GM23338 (cell line): ENCODE data around the gene CCDC3. TPM values are rescaled to one million over a fixed set of nuclear protein-coding genes. Genes with fewer than 3 reads are reported as not detected.

Source experiments
- ATAC-seq: fragments of 200-7000 bp; cut with Tn5 transposase; 3 replicates; pipeline ENCODE4 v1.9.1; 2020
- DNase-seq: peaks from one replicate; pipeline ENCODE4 v3.0.0-alpha.2; 2015; ENCODE audit warnings: low spot score
- H2AFZ ChIP-seq: fragments of 200-600 bp; sonication (generic); 2 replicates; pipeline ENCODE4 v1.8.0; 2016; ENCODE audit warnings: antibody characterized with exemption, mild to moderate bottlenecking, moderate library complexity
- H3F3A ChIP-seq: fragments of 200-600 bp; sonication (generic); replicated peaks from 2 replicates; pipeline ENCODE4 v1.8.0; 2017; ENCODE audit warnings: antibody characterized with exemption, mixed run types, low read depth
- H3K27ac ChIP-seq: fragments of 200-600 bp; sonication (generic); 2 replicates; pipeline ENCODE4 v1.6.1; 2016; ENCODE audit warnings: low read depth
- H3K27me3 ChIP-seq: fragments of 200-600 bp; sonication (generic); 2 replicates; pipeline ENCODE4 v1.8.0; 2016; ENCODE audit warnings: mild to moderate bottlenecking, mixed run types, moderate library complexity; ENCODE audit not compliant: insufficient read depth
- H3K36me3 ChIP-seq: fragments of 200-600 bp; sonication (generic); 2 replicates; pipeline ENCODE4 v1.8.0; 2016; ENCODE audit warnings: mild to moderate bottlenecking; ENCODE audit not compliant: insufficient read depth
- H3K4me1 ChIP-seq: fragments of 200-600 bp; sonication (generic); 2 replicates; pipeline ENCODE4 v1.8.0; 2016; ENCODE audit warnings: mild to moderate bottlenecking, moderate library complexity; ENCODE audit not compliant: insufficient read depth
- H3K4me2 ChIP-seq: fragments of 200-600 bp; sonication (generic); 2 replicates; pipeline ENCODE4 v1.7.1; 2017; ENCODE audit warnings: mixed run types
- H3K4me3 ChIP-seq: fragments of 200-600 bp; sonication (generic); 2 replicates; pipeline ENCODE4 v1.6.1; 2016; ENCODE audit warnings: mixed run types
- H3K79me2 ChIP-seq: fragments of 200-600 bp; sonication (generic); replicated peaks from 2 replicates; pipeline ENCODE4 v1.8.0; 2017; ENCODE audit warnings: mild to moderate bottlenecking; ENCODE audit not compliant: insufficient read depth
- H3K9me2 ChIP-seq: fragments of 200-600 bp; sonication (generic); 2 replicates; pipeline ENCODE4 v1.8.0; 2017; ENCODE audit not compliant: insufficient read depth
- H4K20me1 ChIP-seq: fragments of 200-600 bp; sonication (generic); replicated peaks from 2 replicates; pipeline ENCODE4 v1.8.0; 2017; ENCODE audit warnings: mild to moderate bottlenecking; ENCODE audit not compliant: insufficient read depth
- H3K27ac Mint-ChIP-seq: 2 replicates; pipeline ENCODE4 v1.8.0; 2020; ENCODE audit warnings: inconsistent platforms, mild to moderate bottlenecking, moderate library complexity, mixed read lengths
- H3K27me3 Mint-ChIP-seq: 3 replicates; pipeline ENCODE4 v1.8.0; 2022; ENCODE audit warnings: low read depth, mild to moderate bottlenecking, moderate library complexity, mixed read lengths, inconsistent platforms; ENCODE audit not compliant: insufficient read depth, poor library complexity
- H3K36me3 Mint-ChIP-seq: 3 replicates; pipeline ENCODE4 v1.8.0; 2021; ENCODE audit warnings: low read depth, mild to moderate bottlenecking, inconsistent platforms, moderate library complexity, mixed read lengths
- H3K4me1 Mint-ChIP-seq: 3 replicates; pipeline ENCODE4 v1.8.0; 2020; ENCODE audit warnings: mild to moderate bottlenecking, inconsistent platforms, mixed read lengths
- H3K4me3 Mint-ChIP-seq: 3 replicates; pipeline ENCODE4 v1.8.0; 2021; ENCODE audit warnings: moderate library complexity, mild to moderate bottlenecking, inconsistent platforms, mixed read lengths
- H3K9me3 Mint-ChIP-seq: 3 replicates; pipeline ENCODE4 v1.8.0; 2020; ENCODE audit warnings: moderate library complexity, mild to moderate bottlenecking, inconsistent platforms, mixed read lengths
- CTCF ChIP-seq, 2 experiments: fragments of 200-600 bp in 1 of 2; sonication (generic) in 1 of 2; conservative IDR thresholded peaks; 2 replicates each; pipeline versions ENCODE4 v1.5.1 to v1.6.1; 2016 to 2017; ENCODE audit warnings: antibody characterized with exemption in 2 of 2, low read depth in 2 of 2, mild to moderate bottlenecking in 2 of 2, moderate library complexity in 1 of 2
- EZH2 ChIP-seq: fragments of 200-600 bp; sonication (generic); IDR thresholded peaks from one replicate; pipeline ENCODE4 v1.8.0; 2017; ENCODE audit warnings: antibody characterized with exemption, mild to moderate bottlenecking, low read depth; ENCODE audit not compliant: unreplicated experiment
- EZH2phosphoT487 ChIP-seq: fragments of 200-600 bp; sonication (generic); IDR thresholded peaks from one replicate; pipeline ENCODE4 v1.8.1; 2018; ENCODE audit warnings: antibody characterized with exemption; ENCODE audit not compliant: unreplicated experiment
- JUNB ChIP-seq: IDR thresholded peaks from one replicate; pipeline ENCODE4 v1.6.1; 2016; ENCODE audit warnings: antibody characterized with exemption; ENCODE audit not compliant: unreplicated experiment
- NANOG ChIP-seq: IDR thresholded peaks from 2 replicates; pipeline ENCODE4 v1.6.1; 2016; ENCODE audit warnings: antibody characterized with exemption, borderline replicate concordance
- ZNF114 ChIP-seq: fragments of 250-450 bp; sonication (Bioruptor Pico); IDR thresholded peaks from 2 replicates; pipeline ENCODE4 v1.5.0; 2020; ENCODE audit warnings: mild to moderate bottlenecking, moderate library complexity
- ZNF331 ChIP-seq: fragments of 250-450 bp; sonication (Bioruptor Pico); IDR thresholded peaks from 2 replicates; pipeline ENCODE4 v1.5.0; 2020; ENCODE audit warnings: low read depth, mild to moderate bottlenecking, moderate library complexity
- ZNF462 ChIP-seq: fragments of 250-450 bp; sonication (Bioruptor Pico); IDR thresholded peaks from 2 replicates; pipeline ENCODE4 v1.5.0; 2020; ENCODE audit warnings: mild to moderate bottlenecking, moderate library complexity
- polyA plus RNA-seq: library from polyadenylated mRNA; unstranded; fragments of >200 nt; fragmentation: Nextera tagmentation; extraction: Ambion mirVana; gene quantifications from 2 replicates; pipeline ENCODE4 v1.2.1, GENCODE V29; 2016
- total RNA-seq: library from RNA; depleted of rRNA; stranded (reverse); fragments of >200 nt; shearing (Covaris generic); gene quantifications from 2 replicates; pipeline ENCODE4 v1.2.3, GENCODE V29; 2014
- TF ChIP-seq, protein P1 (sequence below): IDR thresholded peaks from 2 replicates; pipeline ENCODE4 v1.6.1; 2016; ENCODE audit warnings: antibody characterized with exemption

CCDC3 gene
- total and polyA plus RNA-seq, 2 experiments from 2014 or later: 1.4 to 5.2 TPM

DNA sequence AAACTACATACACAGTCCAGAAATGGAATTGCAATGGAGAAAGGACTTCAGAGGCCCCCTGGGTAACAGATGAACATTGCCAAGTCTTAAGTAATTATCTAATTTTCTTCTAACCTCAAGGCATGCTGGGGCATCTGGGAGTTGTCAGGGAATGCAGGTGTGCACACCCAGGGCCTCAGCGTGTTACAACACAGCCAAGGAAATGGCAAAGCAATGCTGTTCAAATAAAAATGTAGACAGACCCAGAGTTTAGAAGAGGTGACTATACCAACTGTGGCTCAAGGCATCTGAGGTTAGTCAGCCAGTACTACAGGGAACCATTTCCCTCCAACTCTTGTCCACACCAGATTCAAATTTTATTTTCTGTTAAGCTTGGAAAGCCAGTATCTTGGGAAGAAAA lies 73.6 kb downstream of the CCDC3 start:
- Histone ChIP-seq H3K4me1 (no peaks in the 10 kb centered on the region), H3K4me2 (no peak overlapping the region), H3K27ac (no peak overlapping the region), H3K9me2 (peaks cover 10% of the 10 kb centered on the region; the same call in 1 of the 2 replicates), H3K4me3 (no peak overlapping the region), H3K79me2 (no peaks in the 10 kb centered on the region), H3F3A (no peaks in the 10 kb centered on the region), H4K20me1 (no peaks in the 10 kb centered on the region), H3K36me3 (no peaks in the 10 kb centered on the region), H3K27me3 (no peaks in the 10 kb centered on the region), H2AFZ (no peak overlapping the region)
- H3K36me3 Mint-ChIP-seq: no peaks in the 10 kb centered on the region
- TF ChIP-seq NANOG: no peak
- TF ChIP-seq ZNF331 (CRISPR knock-in tag): no peak
- TF ChIP-seq EZH2: no peak
- TF ChIP-seq EZH2phosphoT487: no peak
- TF ChIP-seq ZNF462: no peak
- no peak for TF ChIP-seq JUNB
- no peaks in the 10 kb centered on the region for H3K27me3 Mint-ChIP-seq
- H3K9me3 Mint-ChIP-seq: no peaks in the 10 kb centered on the region; the same call in 1 of the 3 replicates
- no peak overlapping the region for H3K4me3 Mint-ChIP-seq
- no peaks in the 10 kb centered on the region for H3K4me1 Mint-ChIP-seq
- no peak for DNase-seq
- H3K27ac Mint-ChIP-seq: no peak overlapping the region
- no peak for ATAC-seq

- no peak overlapping the region for H2AFZ ChIP-seq
- no peak overlapping the region for H3K27ac ChIP-seq
- ATAC-seq (no peak), DNase-seq (no peak)
- H3K4me1 ChIP-seq: no peaks in the 10 kb centered on the region; the same call in 1 of the 2 replicates
- no peaks in the 10 kb centered on the region for H3K79me2 ChIP-seq
- Mint-ChIP-seq H3K4me3 (no peak overlapping the region), H3K36me3 (no peaks in the 10 kb centered on the region), H3K27ac (no peak overlapping the region), H3K9me3 (no peaks in the 10 kb centered on the region; the same call in 1 of the 3 replicates), H3K27me3 (no peaks in the 10 kb centered on the region), H3K4me1 (no peaks in the 10 kb centered on the region)
- H3K4me2 ChIP-seq: no peak overlapping the region
- no peaks in the 10 kb centered on the region for H3K36me3 ChIP-seq
- H3K4me3 ChIP-seq: no peak overlapping the region
- H4K20me1 ChIP-seq: no peaks in the 10 kb centered on the region
- H3F3A ChIP-seq: no peaks in the 10 kb centered on the region
- H3K27me3 ChIP-seq: no peaks in the 10 kb centered on the region
- H3K9me2 ChIP-seq: peaks cover 9% of the 10 kb centered on the region; the same call in 1 of the 2 replicates
- no peak for TF ChIP-seq CTCF (conservative IDR thresholded peaks at IDR 0.05; ENCODE audit: low read depth in 2 of 2)
- TF ChIP-seq ZNF331 (CRISPR knock-in tag): no peak
- TF ChIP-seq ZNF114: no peak
- TF ChIP-seq JUNB: no peak
- TF ChIP-seq, protein P1, sequence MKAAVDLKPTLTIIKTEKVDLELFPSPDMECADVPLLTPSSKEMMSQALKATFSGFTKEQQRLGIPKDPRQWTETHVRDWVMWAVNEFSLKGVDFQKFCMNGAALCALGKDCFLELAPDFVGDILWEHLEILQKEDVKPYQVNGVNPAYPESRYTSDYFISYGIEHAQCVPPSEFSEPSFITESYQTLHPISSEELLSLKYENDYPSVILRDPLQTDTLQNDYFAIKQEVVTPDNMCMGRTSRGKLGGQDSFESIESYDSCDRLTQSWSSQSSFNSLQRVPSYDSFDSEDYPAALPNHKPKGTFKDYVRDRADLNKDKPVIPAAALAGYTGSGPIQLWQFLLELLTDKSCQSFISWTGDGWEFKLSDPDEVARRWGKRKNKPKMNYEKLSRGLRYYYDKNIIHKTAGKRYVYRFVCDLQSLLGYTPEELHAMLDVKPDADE: no peak
- TF ChIP-seq NANOG: no peak
- TF ChIP-seq EZH2phosphoT487: no peak
- TF ChIP-seq EZH2: no peak
Measured at GRCh38 chr10:12925845-12926244, 75.7 kb downstream of the CCDC3 start.
